C4-2B (cell line): ENCODE measurements around the gene DIP2B.

Source experiments
- CTCF ChIP-seq: fragments of 450-650 bp; conservative IDR thresholded peaks from 2 replicates; pipeline ENCODE4 v1.5.1; 2017; ENCODE audit warnings: mild to moderate bottlenecking
- ZFX ChIP-seq: fragments of 450-650 bp; IDR thresholded peaks from 2 replicates; pipeline ENCODE4 v1.6.1; 2017

GRCh38 chr12:50529345-50529744 is 24.6 kb downstream of the DIP2B start:
- TF ChIP-seq CTCF: no peak
- no peak for TF ChIP-seq ZFX
